Psoas muscle (tissue), 8 donors: ENCODE measurements around the gene UBN1. TPM values are rescaled to one million over a fixed set of nuclear protein-coding genes. Genes with fewer than 3 reads are reported as not detected.

Source experiments
- ATAC-seq, 4 donors: fragments of 200-7000 bp; cut with Tn5 transposase; one replicate each; pipeline ENCODE4 v1.9.1; 2020; ENCODE audit warnings: moderate library complexity in 3 of 4, mild to moderate bottlenecking in 2 of 4
- DNase-seq, 2 donors: peaks; one replicate each; pipeline ENCODE4 v3.0.0-alpha.2; 2020
- H3K27ac ChIP-seq: fragments of 200-600 bp; one replicate; pipeline ENCODE4 v1.8.0; 2022
- H3K27me3 ChIP-seq, 3 donors: fragments of 200-600 bp in 1 of 3; one replicate each; pipeline versions ENCODE4 v1.6.1 to v1.8.0; 2013 to 2022; ENCODE audit warnings: low read length in 2 of 3, mild to moderate bottlenecking in 2 of 3, moderate library complexity in 1 of 3; ENCODE audit not compliant: insufficient read depth in 3 of 3
- H3K36me3 ChIP-seq, 2 donors: fragments of 200-600 bp in 1 of 2; one replicate each; pipeline versions ENCODE4 v1.6.1 to v1.8.0; 2013 to 2022; ENCODE audit warnings: low read depth in 1 of 2, mild to moderate bottlenecking in 1 of 2, moderate library complexity in 1 of 2; ENCODE audit not compliant: insufficient read depth in 1 of 2
- H3K4me1 ChIP-seq: fragments of 200-600 bp; one replicate; pipeline ENCODE4 v1.8.0; 2022
- H3K4me3 ChIP-seq: fragments of 200-600 bp; one replicate; pipeline ENCODE4 v1.8.0; 2022; ENCODE audit warnings: mild to moderate bottlenecking
- H3K9me3 ChIP-seq: fragments of 200-600 bp; one replicate; pipeline ENCODE4 v1.8.0; 2022
- CTCF ChIP-seq: fragments of 200-600 bp; IDR thresholded peaks from one replicate; pipeline ENCODE4 v1.8.0; 2022; ENCODE audit warnings: antibody characterized with exemption
- WGBS, 3 donors: extraction: QIAGEN DNeasy Blood & Tissue Kit; methylation state at CpG; one replicate each; pipeline versions ENCODE4 v1.1.6 to v1.1.7; 2013; 5-methylcytosine and 5-hydroxymethylcytosine counted together
- intact Hi-C, 2 donors: fragments of 100-400 bp; cut with DNase I; formaldehyde crosslinking; loops; one replicate each; pipeline versions ENCODE4 v1.11.0 to v1.14.2; 2022
- polyA plus RNA-seq, 3 donors: library from polyadenylated mRNA; stranded (reverse); fragments of 200-250 nt; gene quantifications; one replicate each; pipeline ENCODE4 v1.2.3, GENCODE V29; 2013
- total RNA-seq, 4 donors: library from RNA; stranded (reverse); fragmentation: NEBNext Ultra II Directional in 2 of 4; extraction: Animal tissue kit (Norgen Biotek cat#: 25700) in 2 of 4; gene quantifications; one replicate each; pipeline versions ENCODE4 v1.2.1 to v1.2.4, GENCODE V29; 2021 to 2023
- donor health status: healthy with polysubstance abuse.
- donor health status: DM: no; HTN: no; CAD: no; lungs with moderate emphysema.
- donor health status: Bipolar disorder and iron deficiency.
- donor health status: healthy.
- donor health status: DM: yes; HTN: yes; CAD: no.
- donor health status: DM: no; HTN: no; CAD: no.
- donor health status: DM: no; HTN: no; CAD: no.
- donor health status: DM: yes; HTN: yes; CAD: no.

Gene UBN1
- total and polyA plus RNA-seq, 7 donors = 9.1 to 33.3 (median 25.7) TPM

GRCh38 chr16:4890686-4891085 is 43.4 kb downstream of the UBN1 start:
- no peaks in the 10 kb centered on the region for H3K4me1 ChIP-seq
- 93 to 97% (median 94%) methylated on average over 16 of the region's 16 CpGs for WGBS, 3 donors
- H3K36me3 ChIP-seq = peaks cover 0 to 58% of the 10 kb centered on the region in 2 donors
- intact Hi-C loops = no loop called here
- no peaks in the 10 kb centered on the region for H3K9me3 ChIP-seq
- H3K27ac ChIP-seq = no peak overlapping the region
- ATAC-seq (no peak), DNase-seq (no peak)
- no peaks in the 10 kb centered on the region for H3K27me3 ChIP-seq
- no peak overlapping the region for H3K4me3 ChIP-seq
- no peak for TF ChIP-seq CTCF

- Histone ChIP-seq H3K9me3 (no peaks in the 10 kb centered on the region), H3K4me3 (no peak overlapping the region), H3K27ac (no peak overlapping the region), H3K27me3 (no peaks in the 10 kb centered on the region), H3K4me1 (no peaks in the 10 kb centered on the region), H3K36me3 (peaks cover 0 to 52% of the 10 kb centered on the region in 2 donors)
- intact Hi-C loops = no loop called here
- no peak for TF ChIP-seq CTCF
- 77 to 86% (median 83%) methylated on average over 16 of the region's 16 CpGs for WGBS, 3 donors
- ATAC-seq = no peak
- DNase-seq = no peak
These were observed 44.0 kb downstream of the UBN1 start for GRCh38 chr16:4891097-4891885.

GRCh38 chr16:4891886-4892216 is 44.6 kb downstream of the UBN1 start:
- DNase-seq (no peak), ATAC-seq (no peak)
- no peak overlapping the region for H3K27ac ChIP-seq
- no peak overlapping the region for H3K4me3 ChIP-seq
- H3K36me3 ChIP-seq = peaks cover 0 to 47% of the 10 kb centered on the region in 2 donors
- H3K4me1 ChIP-seq = no peaks in the 10 kb centered on the region
- 49 to 62% (median 60%) methylated on average over 12 of the region's 12 CpGs for whole genome bisulfite sequencing, 3 donors
- intact Hi-C loops = no loop called here
- no peak for TF ChIP-seq CTCF
- H3K9me3 ChIP-seq = no peaks in the 10 kb centered on the region
- H3K27me3 ChIP-seq = no peaks in the 10 kb centered on the region

GRCh38 chr16:4892361-4893102 is 45.3 kb downstream of the UBN1 start:
- H3K4me3 ChIP-seq = no peak overlapping the region
- peak; percentile 32 to 73 (median 46) for ATAC-seq
- H3K4me1 ChIP-seq = no peaks in the 10 kb centered on the region
- WGBS, 3 donors = 16 to 33% (median 27%) methylated on average over 23 of the region's 23 CpGs
- H3K27me3 ChIP-seq = no peaks in the 10 kb centered on the region
- no peak overlapping the region for H3K27ac ChIP-seq
- intact Hi-C loops = no loop called here
- DNase-seq = no peak
- no peak for TF ChIP-seq CTCF
- peaks cover 0 to 40% of the 10 kb centered on the region in 2 donors for H3K36me3 ChIP-seq
- H3K9me3 ChIP-seq = no peaks in the 10 kb centered on the region
